RWPE2 (cell line): Measurements from ENCODE around the gene LCE4A.
"Not testable (repeated sequence)": the region's sequence is repeated elsewhere in the genome, so short reads cannot be mapped to it uniquely, and the experiment has no call there.

Experiments
- ATAC-seq: fragments of 200-7000 bp; cut with Tn5 transposase; 3 replicates; pipeline ENCODE4 v1.9.1; 2021; ENCODE audit warnings: low read depth
- DNase-seq: peaks from one replicate; pipeline ENCODE4 v3.0.0-alpha.2; 2020; ENCODE audit warnings: low spot score
- H3K27ac ChIP-seq: fragments of 450-650 bp; 2 replicates; pipeline ENCODE4 v1.5.1; 2017; ENCODE audit warnings: mild to moderate bottlenecking; ENCODE audit not compliant: poor library complexity, severe bottlenecking
- H3K27me3 ChIP-seq: fragments of 250-450 bp; sonication (Bioruptor Pico); 2 replicates; pipeline ENCODE4 v1.5.1; 2021; ENCODE audit warnings: mild to moderate bottlenecking, moderate library complexity; ENCODE audit not compliant: insufficient read depth, poor library complexity, severe bottlenecking
- H3K36me3 ChIP-seq: fragments of 250-450 bp; sonication (Bioruptor Pico); 2 replicates; pipeline ENCODE4 v1.5.1; 2020; ENCODE audit warnings: low read depth, mild to moderate bottlenecking, moderate library complexity
- H3K4me1 ChIP-seq: fragments of 250-450 bp; sonication (Bioruptor Pico); 2 replicates; pipeline ENCODE4 v1.5.1; 2021; ENCODE audit warnings: mild to moderate bottlenecking, moderate library complexity; ENCODE audit not compliant: insufficient read depth, poor library complexity, severe bottlenecking
- H3K4me3 ChIP-seq: fragments of 250-450 bp; sonication (Bioruptor Pico); 2 replicates; pipeline ENCODE4 v1.5.1; 2021; ENCODE audit warnings: mild to moderate bottlenecking, moderate library complexity; ENCODE audit not compliant: severe bottlenecking
- H3K9me3 ChIP-seq: fragments of 250-450 bp; sonication (Bioruptor Pico); 2 replicates; pipeline ENCODE4 v1.5.1; 2021; ENCODE audit warnings: mild to moderate bottlenecking, moderate library complexity; ENCODE audit not compliant: severe bottlenecking
- TF ChIP-seq, protein P1 (sequence below): fragments of 450-650 bp; IDR thresholded peaks from one replicate; pipeline ENCODE4 v1.5.1; 2017; ENCODE audit warnings: mild to moderate bottlenecking, moderate library complexity; ENCODE audit not compliant: poor library complexity, severe bottlenecking

LCE4A gene

DNA sequence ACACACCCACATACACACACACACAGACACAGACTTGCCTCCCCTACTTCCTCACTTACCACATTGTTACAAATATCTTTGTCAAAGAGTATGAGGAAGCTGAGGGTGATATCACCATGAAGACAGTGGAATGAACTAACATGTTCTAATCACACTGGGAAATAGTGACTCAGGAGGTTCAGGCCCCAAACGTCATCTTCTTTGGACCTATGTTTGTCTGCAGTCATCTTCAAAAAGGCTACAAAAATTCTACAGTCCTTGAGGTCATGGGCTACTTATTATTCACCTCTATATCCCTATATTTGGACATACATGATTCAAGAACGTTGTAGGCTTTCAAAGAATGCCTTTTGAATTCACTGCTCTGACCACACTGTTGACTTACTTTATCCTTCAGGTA is 34.9 kb upstream of the LCE4A start:
- Histone ChIP-seq H3K36me3 (no peaks in the 10 kb centered on the region), H3K4me3 (no peak overlapping the region), H3K9me3 (no peaks in the 10 kb centered on the region), H3K27me3 (no peaks in the 10 kb centered on the region), H3K27ac (no peak overlapping the region), H3K4me1 (no peaks in the 10 kb centered on the region)
- TF ChIP-seq, protein P1, sequence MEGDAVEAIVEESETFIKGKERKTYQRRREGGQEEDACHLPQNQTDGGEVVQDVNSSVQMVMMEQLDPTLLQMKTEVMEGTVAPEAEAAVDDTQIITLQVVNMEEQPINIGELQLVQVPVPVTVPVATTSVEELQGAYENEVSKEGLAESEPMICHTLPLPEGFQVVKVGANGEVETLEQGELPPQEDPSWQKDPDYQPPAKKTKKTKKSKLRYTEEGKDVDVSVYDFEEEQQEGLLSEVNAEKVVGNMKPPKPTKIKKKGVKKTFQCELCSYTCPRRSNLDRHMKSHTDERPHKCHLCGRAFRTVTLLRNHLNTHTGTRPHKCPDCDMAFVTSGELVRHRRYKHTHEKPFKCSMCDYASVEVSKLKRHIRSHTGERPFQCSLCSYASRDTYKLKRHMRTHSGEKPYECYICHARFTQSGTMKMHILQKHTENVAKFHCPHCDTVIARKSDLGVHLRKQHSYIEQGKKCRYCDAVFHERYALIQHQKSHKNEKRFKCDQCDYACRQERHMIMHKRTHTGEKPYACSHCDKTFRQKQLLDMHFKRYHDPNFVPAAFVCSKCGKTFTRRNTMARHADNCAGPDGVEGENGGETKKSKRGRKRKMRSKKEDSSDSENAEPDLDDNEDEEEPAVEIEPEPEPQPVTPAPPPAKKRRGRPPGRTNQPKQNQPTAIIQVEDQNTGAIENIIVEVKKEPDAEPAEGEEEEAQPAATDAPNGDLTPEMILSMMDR: no peak
- ATAC-seq (no peak; the same call in 2 of the 3 replicates), DNase-seq (no peak)

GRCh38 chr1:152674983-152675382 is 33.0 kb upstream of the LCE4A start, which contains the start of gene LCE2C:
Gene LCE2C (plus strand): TSS chr1:152675279. CDS start chr1:152676016, 737 bp downstream.
- H3K36me3 ChIP-seq, ATAC-seq, DNase-seq, H3K27ac ChIP-seq, H3K27me3 ChIP-seq, H3K9me3 ChIP-seq, H3K4me3 ChIP-seq, H3K4me1 ChIP-seq: not testable (repeated sequence)

DNA sequence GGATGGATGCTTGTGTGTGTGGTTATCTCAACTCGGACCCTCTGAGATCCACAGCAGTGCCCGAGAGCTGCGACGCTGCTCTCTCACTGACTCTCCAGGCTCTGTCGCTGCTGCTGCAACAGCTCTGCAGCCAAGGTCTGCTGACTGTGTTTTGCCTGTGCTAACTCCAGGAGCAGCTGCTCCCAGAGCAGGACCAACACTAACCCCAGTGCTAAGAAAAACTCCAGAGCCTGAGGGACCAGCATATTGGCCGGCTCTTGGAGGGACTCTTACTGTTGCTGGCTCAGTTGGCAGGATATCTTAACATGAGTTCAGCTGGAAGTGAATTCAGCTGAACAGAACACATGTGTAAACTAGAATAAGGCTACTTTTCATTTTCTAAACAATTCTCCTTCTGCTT is 28.5 kb upstream of the LCE4A start:
- ATAC-seq (no peak), DNase-seq (no peak)
- H3K36me3 ChIP-seq: no peaks in the 10 kb centered on the region
- H3K27me3 ChIP-seq: peaks cover 5% of the 10 kb centered on the region
- no peak overlapping the region for H3K4me3 ChIP-seq
- TF ChIP-seq, protein P1: no peak
- no peaks in the 10 kb centered on the region for H3K9me3 ChIP-seq
- H3K27ac ChIP-seq: no peak overlapping the region
- no peaks in the 10 kb centered on the region for H3K4me1 ChIP-seq

- Histone ChIP-seq H3K27me3 (peaks cover 5% of the 10 kb centered on the region), H3K36me3 (no peaks in the 10 kb centered on the region), H3K4me3 (no peak overlapping the region), H3K4me1 (no peaks in the 10 kb centered on the region), H3K9me3 (no peaks in the 10 kb centered on the region), H3K27ac (no peak overlapping the region)
- TF ChIP-seq, protein P1: no peak
- ATAC-seq (no peak), DNase-seq (no peak)
Measured at GRCh38 chr1:152681616-152682015, 26.3 kb upstream of the LCE4A start.

- DNase-seq (no peak), ATAC-seq (no peak)
- Histone ChIP-seq H3K27ac (no peak overlapping the region), H3K9me3 (no peaks in the 10 kb centered on the region), H3K36me3 (no peaks in the 10 kb centered on the region), H3K4me3 (no peak overlapping the region), H3K27me3 (peaks cover 10% of the 10 kb centered on the region), H3K4me1 (no peaks in the 10 kb centered on the region)
- TF ChIP-seq, protein P1: no peak
Measured at GRCh38 chr1:152683846-152684245, 24.1 kb upstream of the LCE4A start.

DNA sequence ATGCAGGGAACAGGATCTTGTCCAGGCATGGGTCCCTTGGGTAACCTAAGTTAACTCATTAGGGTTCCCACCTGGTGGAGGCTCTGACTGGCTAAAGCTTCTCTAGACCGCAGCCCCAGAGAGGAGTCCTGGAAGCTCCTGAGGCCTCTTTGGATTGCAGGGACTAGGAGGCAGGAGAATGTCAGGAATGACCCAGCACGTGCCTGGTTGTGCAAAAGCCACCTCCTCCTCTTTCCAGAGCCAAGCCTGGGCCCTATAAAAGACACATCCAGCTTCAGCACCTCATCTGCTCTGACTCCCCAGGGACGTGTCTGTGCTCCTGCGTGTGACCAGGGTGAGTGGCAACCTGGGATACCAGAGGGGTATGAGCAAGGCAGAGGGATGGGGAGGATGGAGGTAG is 22.1 kb upstream of the LCE4A start, which contains the start of gene LCE2B:
LCE2B (plus strand) TSS at position 301 of the 400 bp plus-strand sequence. CDS start 721 bp downstream, outside the sequence.
- not testable (repeated sequence) for H3K9me3 ChIP-seq, H3K27ac ChIP-seq, H3K4me3 ChIP-seq, ATAC-seq, H3K4me1 ChIP-seq, H3K27me3 ChIP-seq, DNase-seq, H3K36me3 ChIP-seq
